ENCODE results near the gene KCNT1.

DNA sequence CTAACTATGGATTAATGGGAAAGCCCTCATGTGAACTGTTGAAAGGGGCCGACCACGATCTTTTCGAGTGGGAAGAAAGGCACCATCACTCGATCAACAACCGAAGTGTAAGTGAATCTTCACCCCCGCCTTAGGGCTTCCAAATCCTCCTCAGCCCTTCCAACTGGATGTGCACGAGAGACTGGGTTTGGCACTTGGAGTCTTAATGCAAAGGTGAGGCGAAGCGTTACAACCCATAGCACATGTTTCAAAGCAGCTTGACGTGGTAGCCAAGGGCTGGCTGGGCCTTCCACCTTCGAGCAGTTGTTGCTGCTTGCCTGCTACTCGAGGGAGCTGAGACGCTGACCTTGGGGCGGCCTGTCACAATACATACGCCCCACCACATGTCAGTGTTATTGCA lies 44.6 kb upstream of the KCNT1 start:
- TF ChIP-seq, protein P1, sequence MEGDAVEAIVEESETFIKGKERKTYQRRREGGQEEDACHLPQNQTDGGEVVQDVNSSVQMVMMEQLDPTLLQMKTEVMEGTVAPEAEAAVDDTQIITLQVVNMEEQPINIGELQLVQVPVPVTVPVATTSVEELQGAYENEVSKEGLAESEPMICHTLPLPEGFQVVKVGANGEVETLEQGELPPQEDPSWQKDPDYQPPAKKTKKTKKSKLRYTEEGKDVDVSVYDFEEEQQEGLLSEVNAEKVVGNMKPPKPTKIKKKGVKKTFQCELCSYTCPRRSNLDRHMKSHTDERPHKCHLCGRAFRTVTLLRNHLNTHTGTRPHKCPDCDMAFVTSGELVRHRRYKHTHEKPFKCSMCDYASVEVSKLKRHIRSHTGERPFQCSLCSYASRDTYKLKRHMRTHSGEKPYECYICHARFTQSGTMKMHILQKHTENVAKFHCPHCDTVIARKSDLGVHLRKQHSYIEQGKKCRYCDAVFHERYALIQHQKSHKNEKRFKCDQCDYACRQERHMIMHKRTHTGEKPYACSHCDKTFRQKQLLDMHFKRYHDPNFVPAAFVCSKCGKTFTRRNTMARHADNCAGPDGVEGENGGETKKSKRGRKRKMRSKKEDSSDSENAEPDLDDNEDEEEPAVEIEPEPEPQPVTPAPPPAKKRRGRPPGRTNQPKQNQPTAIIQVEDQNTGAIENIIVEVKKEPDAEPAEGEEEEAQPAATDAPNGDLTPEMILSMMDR (IDR thresholded peaks at IDR 0.05), result no peak
- TF ChIP-seq EP300 (IDR thresholded peaks at IDR 0.05), result no peak
- no peak for TF ChIP-seq POLR2A (IDR thresholded peaks at IDR 0.05)
